GM12873 (cell line): ENCODE results near the gene AK1.

ENCODE experiments used
- CTCF ChIP-seq: IDR thresholded peaks from 2 replicates; pipeline ENCODE4 v1.5.1; 2012; ENCODE audit warnings: low read depth, mild to moderate bottlenecking, moderate library complexity, low read length, control low read depth; ENCODE audit not compliant: insufficient read depth; ENCODE audit errors: missing control alignments

The AK1 gene

DNA sequence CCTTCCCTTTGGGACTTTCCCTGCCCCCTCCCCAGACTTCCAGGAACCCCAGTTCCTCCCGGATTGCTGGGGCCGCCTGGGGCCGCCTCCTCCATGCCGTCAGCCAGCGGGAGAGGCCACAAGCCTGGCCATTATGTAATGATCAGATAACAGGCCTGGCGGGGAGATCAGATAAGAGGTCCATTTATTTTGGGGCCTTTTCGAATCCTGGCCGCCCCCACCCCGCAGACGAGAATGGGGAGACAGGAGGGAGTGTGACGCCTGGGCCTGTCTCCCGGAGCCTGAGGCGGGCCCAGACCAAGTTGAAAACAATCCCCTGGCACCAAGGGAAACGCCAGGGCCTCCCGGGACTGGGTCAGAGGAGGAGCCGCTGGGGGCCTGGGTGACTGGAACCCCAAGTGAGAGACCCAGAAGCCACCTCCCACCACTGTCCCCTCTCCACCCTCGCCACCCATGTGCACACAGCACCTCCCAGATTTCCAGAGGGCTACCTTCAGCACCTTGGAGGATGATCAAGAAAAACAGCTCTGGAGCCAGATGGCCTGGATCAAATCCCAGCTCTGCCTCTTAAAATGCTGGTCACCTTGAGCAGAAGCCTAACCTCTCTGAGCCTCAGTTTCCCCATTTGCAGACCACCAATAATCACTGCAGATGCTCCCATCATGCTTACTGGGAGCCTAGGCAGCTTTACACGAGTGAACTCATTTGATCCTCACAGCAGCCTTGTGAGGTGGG is 30.9 kb downstream of the AK1 start:
- TF ChIP-seq CTCF: no peak

DNA sequence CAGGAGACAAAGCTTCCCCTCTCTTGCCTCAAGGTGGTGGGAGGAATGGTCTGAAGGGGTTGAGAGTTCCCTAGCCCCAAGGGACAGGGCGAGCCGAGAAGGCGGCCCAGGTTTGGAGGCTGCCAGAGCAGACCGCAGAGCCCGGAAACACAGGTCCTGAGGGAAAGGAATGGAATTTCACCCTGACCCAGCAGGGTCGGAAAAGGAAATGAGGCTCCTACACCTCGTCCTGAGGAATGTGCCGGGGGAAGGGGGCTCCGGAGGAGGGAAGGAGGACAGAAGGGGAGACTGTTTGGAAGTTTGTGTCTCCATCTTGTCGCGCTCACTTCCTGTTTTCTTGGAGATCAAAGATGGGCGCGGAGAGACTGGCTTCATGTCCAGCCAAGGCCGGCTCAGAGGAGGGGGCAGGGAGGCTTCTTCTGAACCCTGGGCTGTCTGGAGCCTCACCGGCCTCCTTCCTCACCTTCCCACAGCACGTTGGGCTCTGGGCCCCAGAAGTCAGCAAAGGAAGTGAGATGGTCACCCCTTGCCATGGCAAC is 32.6 kb downstream of the AK1 start:
- no peak for TF ChIP-seq CTCF

DNA sequence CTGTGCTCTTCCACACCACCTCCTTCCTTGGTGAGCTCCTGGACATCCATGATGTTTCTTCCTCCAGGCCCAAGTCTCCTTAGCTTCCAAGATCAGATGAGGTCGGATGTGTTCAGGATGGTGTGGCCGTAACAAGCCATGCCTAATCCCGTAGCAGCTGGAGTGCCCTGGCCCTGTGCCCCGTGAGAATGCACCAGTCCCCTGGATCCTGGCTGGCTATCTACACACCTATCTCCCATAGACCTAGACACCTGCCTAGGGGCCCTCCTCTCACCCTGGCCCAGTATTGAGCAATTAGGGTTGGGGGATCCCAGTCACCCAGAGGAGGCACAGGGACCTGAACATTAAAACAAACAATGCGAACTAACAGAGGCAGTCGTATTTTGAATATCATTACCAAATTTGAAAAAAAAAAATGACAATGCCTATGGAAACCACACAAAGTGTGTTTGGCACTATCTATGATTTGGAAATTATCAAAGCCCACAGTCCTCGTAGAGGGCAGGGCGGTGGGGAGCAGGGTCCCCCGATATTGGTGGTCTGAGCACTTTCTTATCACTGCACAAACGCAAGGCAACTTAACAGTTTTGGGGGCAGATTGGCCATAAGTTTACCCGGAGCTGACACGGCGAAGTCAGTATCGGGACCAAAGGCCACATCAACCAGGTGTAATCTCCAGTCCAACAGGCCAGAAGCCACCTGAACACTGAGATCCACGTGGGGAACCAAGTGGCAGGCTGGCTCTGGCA is 36.2 kb downstream of the AK1 start:
- no peak for TF ChIP-seq CTCF

GRCh38 chr9:127838375-127839078 is 38.9 kb downstream of the AK1 start:
- TF ChIP-seq CTCF: no peak

DNA sequence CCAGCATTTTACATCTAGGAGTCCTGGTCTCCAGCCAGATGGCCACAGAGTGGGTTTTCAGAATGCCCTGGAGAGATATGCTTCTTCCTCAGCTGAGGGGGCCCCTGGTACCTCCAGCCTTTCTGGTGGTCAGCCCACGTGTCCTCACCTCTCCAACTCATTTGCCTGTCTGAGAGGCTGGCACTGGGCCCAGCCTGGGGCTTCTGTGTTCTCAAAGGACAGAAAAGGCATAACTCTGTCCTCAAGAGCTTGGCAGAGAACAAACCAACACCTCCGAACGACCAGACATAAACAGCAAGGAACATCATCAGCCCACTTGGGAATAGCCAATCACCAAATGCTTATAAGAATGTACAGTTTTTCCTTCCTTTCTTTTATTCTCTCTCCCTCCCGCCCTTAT is 40.1 kb downstream of the AK1 start:
- no peak for TF ChIP-seq CTCF

DNA sequence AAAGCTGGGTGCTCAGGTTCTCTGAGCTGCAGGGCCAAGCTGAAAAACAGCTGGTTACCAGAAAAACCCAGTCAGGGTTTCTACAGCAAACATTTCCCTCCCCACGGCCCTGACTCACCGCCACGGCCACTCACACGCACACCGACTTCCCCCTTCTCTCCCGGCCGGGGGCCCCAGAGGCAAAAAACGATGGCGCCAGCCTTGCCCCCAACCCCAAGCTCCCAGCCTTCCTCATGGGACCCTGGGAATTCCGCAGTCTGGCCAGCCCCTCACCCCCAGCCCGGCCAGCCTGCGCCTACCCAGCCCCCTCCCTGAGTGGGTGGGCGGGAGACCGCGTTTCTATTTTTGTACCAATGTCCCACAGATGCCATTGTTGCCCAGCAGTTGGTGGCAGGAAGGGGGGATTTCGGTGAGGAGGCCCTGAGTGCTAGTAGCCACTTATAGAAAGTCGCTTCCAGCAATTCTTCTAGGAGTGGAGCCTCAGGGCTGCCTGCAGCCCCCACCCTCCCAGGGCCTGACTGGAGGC is 41.4 kb downstream of the AK1 start:
- TF ChIP-seq CTCF: no peak

GRCh38 chr9:127833555-127833954 is 43.9 kb downstream of the AK1 start:
- no peak for TF ChIP-seq CTCF
